SK-N-SH (cell line): ENCODE results near the gene OR51D1. TPM values are rescaled to one million over a fixed set of nuclear protein-coding genes. Genes with fewer than 3 reads are reported as not detected.

Source experiments
- CTCF ChIA-PET: fragments of 300-600, 350-600 bp; formaldehyde crosslinking; extraction: SDS; loops from one replicate; lab custom pipeline; 2021; lab: Yijun Ruan, JAX
- POLR2A ChIA-PET: fragments of 350-600 bp; sonication (Branson Sonifier 250); formaldehyde crosslinking; extraction: SDS; loops from one replicate; lab custom pipeline; 2020; ENCODE audit warnings: antibody characterized with exemption, inconsistent platforms; lab: Yijun Ruan, JAX
- DNase-seq: peaks from one replicate; pipeline ENCODE4 v3.0.0; 2012
- H2AFZ ChIP-seq: fragments of 200-600 bp; sonication (generic); 2 replicates; pipeline ENCODE4 v1.8.1; 2016; ENCODE audit warnings: antibody characterized with exemption, mild to moderate bottlenecking, low read depth
- H3F3A ChIP-seq: fragments of 200-600 bp; sonication (generic); replicated peaks from 2 replicates; pipeline ENCODE3; 2016; ENCODE audit warnings: antibody characterized with exemption, mild to moderate bottlenecking; ENCODE audit not compliant: insufficient read depth
- H3K27ac ChIP-seq, 2 experiments: fragments of 200-500 bp in 1 of 2; fragments of 200-600 bp in 1 of 2; sonication (Bioruptor generic) in 1 of 2; sonication (generic), shearing (Covaris generic) in 1 of 2; 2 replicates each; pipeline versions ENCODE4 v1.5.1 to v1.6.1; 2014 to 2016; ENCODE audit warnings: low read depth in 2 of 2, inconsistent platforms in 1 of 2, low read length in 1 of 2, mild to moderate bottlenecking in 1 of 2, mixed read lengths in 1 of 2
- H3K27me3 ChIP-seq: fragments of 200-600 bp; sonication (generic), shearing (Covaris generic); 2 replicates; pipeline ENCODE4 v1.6.1; 2016; ENCODE audit warnings: mixed run types; ENCODE audit not compliant: insufficient read depth
- H3K36me3 ChIP-seq, 2 experiments: fragments of 200-500 bp in 1 of 2; fragments of 200-600 bp in 1 of 2; sonication (Bioruptor generic) in 1 of 2; sonication (generic) in 1 of 2; replicated peaks in 1 of 2; 2 replicates each; pipeline versions ENCODE3 to v1.5.1; 2014 to 2016; ENCODE audit warnings: low read length in 1 of 2, mild to moderate bottlenecking in 1 of 2; ENCODE audit not compliant: insufficient read depth in 2 of 2, control insufficient read depth in 1 of 2
- H3K4me1 ChIP-seq, 2 experiments: fragments of 200-500 bp in 1 of 2; fragments of 200-600 bp in 1 of 2; sonication (Bioruptor generic) in 1 of 2; sonication (generic), shearing (Covaris generic) in 1 of 2; 2 replicates each; pipeline versions ENCODE4 v1.5.1 to v1.6.1; 2014 to 2016; ENCODE audit warnings: low read depth in 1 of 2, low read length in 1 of 2, mixed run types in 1 of 2; ENCODE audit not compliant: insufficient read depth in 2 of 2, control insufficient read depth in 1 of 2
- H3K4me2 ChIP-seq: fragments of 200-600 bp; sonication (generic), shearing (Covaris generic); 2 replicates; pipeline ENCODE4 v1.6.1; 2017; ENCODE audit warnings: mixed run types
- H3K4me3 ChIP-seq, 2 experiments: fragments of 200-500 bp in 1 of 2; fragments of 200-600 bp in 1 of 2; sonication (Bioruptor generic) in 1 of 2; sonication (generic), shearing (Covaris generic) in 1 of 2; 2 replicates each; pipeline versions ENCODE4 v1.5.1 to v1.8.1; 2014 to 2016; ENCODE audit warnings: low read depth in 2 of 2, inconsistent platforms in 1 of 2, low read length in 1 of 2, mild to moderate bottlenecking in 1 of 2, mixed read lengths in 1 of 2, moderate library complexity in 1 of 2
- H3K79me2 ChIP-seq: fragments of 200-600 bp; sonication (generic); 2 replicates; pipeline ENCODE4 v1.8.1; 2017; ENCODE audit warnings: mild to moderate bottlenecking; ENCODE audit not compliant: insufficient read depth
- H3K9ac ChIP-seq: fragments of 200-600 bp; sonication (generic); 2 replicates; pipeline ENCODE4 v1.6.1; 2017; ENCODE audit warnings: mixed run types
- H3K9me2 ChIP-seq: fragments of 200-600 bp; sonication (generic); 2 replicates; pipeline ENCODE4 v1.6.1; 2017; ENCODE audit warnings: mixed run types
- H3K9me3 ChIP-seq: fragments of 200-600 bp; sonication (generic); 2 replicates; pipeline ENCODE4 v1.6.1; 2017; ENCODE audit warnings: mixed run types, mild to moderate bottlenecking, moderate library complexity
- H4K20me1 ChIP-seq: fragments of 200-600 bp; sonication (generic); 2 replicates; pipeline ENCODE4 v1.6.1; 2017; ENCODE audit warnings: mild to moderate bottlenecking, mixed run types; ENCODE audit not compliant: insufficient read depth
- ELF1 ChIP-seq: IDR thresholded peaks from 2 replicates; pipeline ENCODE4 v1.4.0; 2012
- FOSL2 ChIP-seq: IDR thresholded peaks from 2 replicates; pipeline ENCODE4 v1.4.0; 2012; ENCODE audit warnings: low read depth, mild to moderate bottlenecking, moderate library complexity, borderline replicate concordance
- GATA2 ChIP-seq: sonication (generic); formaldehyde crosslinking; IDR thresholded peaks from 2 replicates; pipeline ENCODE4 v1.5.0; 2020; ENCODE audit warnings: mild to moderate bottlenecking, missing genetic modification reagents
- MXI1 ChIP-seq: IDR thresholded peaks from 2 replicates; pipeline ENCODE4 v1.6.1; 2012; ENCODE audit warnings: mild to moderate bottlenecking, low read depth, low read length, improper control_type of control experiment
- NFIC ChIP-seq: IDR thresholded peaks from 2 replicates; pipeline ENCODE4 v1.4.0; 2012; ENCODE audit warnings: borderline replicate concordance
- NRF1 ChIP-seq: IDR thresholded peaks from 2 replicates; pipeline ENCODE4 v1.6.1; 2012; ENCODE audit warnings: low read depth, mild to moderate bottlenecking, low read length
- RCOR1 ChIP-seq: fragments of 150-350 bp; IDR thresholded peaks from 2 replicates; pipeline ENCODE4 v1.6.1; 2017; ENCODE audit warnings: antibody characterized with exemption, low read length
- RFX5 ChIP-seq: IDR thresholded peaks from 2 replicates; pipeline ENCODE4 v1.6.1; 2012; ENCODE audit warnings: mild to moderate bottlenecking, improper control_type of control experiment, low read length
- RXRA ChIP-seq: IDR thresholded peaks from 2 replicates; pipeline ENCODE4 v1.4.0; 2012; ENCODE audit warnings: low read depth, mild to moderate bottlenecking, borderline replicate concordance
- TCF12 ChIP-seq: IDR thresholded peaks from 2 replicates; pipeline ENCODE4 v1.4.0; 2012
- YY1 ChIP-seq: IDR thresholded peaks from 2 replicates; pipeline ENCODE4 v1.4.0; 2012; ENCODE audit warnings: low read depth, mild to moderate bottlenecking
- WGBS: methylation state at CpG from one replicate; pipeline ENCODE4 v1.1.6; 2017; ENCODE audit warnings: low lambda C conversion rate; 5-methylcytosine and 5-hydroxymethylcytosine counted together
- polyA plus RNA-seq, 3 experiments: library from polyadenylated mRNA; depleted of rRNA; stranded (reverse); fragments of >200 nt; gene quantifications; 2 replicates each; pipeline ENCODE4 v1.2.3, GENCODE V29; 2012
- TF ChIP-seq, protein P1 (sequence below): IDR thresholded peaks from 2 replicates; pipeline ENCODE4 v1.4.0; 2012; ENCODE audit warnings: low read depth
- TF ChIP-seq, protein P2 (sequence below): fragments of 200-600 bp; sonication (generic); IDR thresholded peaks from 2 replicates; pipeline ENCODE4 v1.6.1; 2017; ENCODE audit warnings: antibody characterized with exemption, mild to moderate bottlenecking, moderate library complexity
- TF ChIP-seq, protein P3 (sequence below): IDR thresholded peaks from 2 replicates; pipeline ENCODE4 v1.4.0; 2012; ENCODE audit warnings: low read depth, borderline replicate concordance

OR51D1 gene
- polyA plus RNA-seq, 1 of the 3 experiments (the other 2 are of a cell fraction), result not detected

DNA sequence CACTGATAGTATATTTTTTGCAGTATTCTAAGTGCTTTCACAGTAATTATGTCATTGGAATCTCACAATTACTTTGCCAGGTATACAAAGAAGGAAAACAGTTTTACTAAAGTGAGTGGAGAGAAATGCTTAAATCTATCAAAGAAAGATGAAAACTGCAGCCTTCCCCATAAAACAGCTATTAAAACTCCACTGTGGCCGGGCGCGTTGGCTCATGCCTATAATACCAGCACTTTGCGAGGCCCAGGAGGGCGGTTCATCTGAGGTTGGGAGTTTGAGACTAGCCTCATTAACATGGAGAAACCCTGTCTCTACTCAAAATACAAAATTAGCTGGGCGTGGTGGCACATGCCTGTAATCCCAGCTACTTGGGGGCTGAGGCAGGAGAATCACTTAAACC lies 25.6 kb downstream of the OR51D1 start:
- no peaks in the 10 kb centered on the region for H3K36me3 ChIP-seq
- CTCF ChIA-PET, result no interaction called here
- no peak for TF ChIP-seq NFIC
- TF ChIP-seq ELF1, result no peak
- no peak for TF ChIP-seq NRF1
- no peak for TF ChIP-seq RCOR1
- TF ChIP-seq MXI1, result no peak
- no peak for TF ChIP-seq GATA2 (CRISPR knock-in tag)
- TF ChIP-seq YY1, result no peak
- TF ChIP-seq, protein P1, sequence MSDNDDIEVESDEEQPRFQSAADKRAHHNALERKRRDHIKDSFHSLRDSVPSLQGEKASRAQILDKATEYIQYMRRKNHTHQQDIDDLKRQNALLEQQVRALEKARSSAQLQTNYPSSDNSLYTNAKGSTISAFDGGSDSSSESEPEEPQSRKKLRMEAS, result no peak
- no peak for TF ChIP-seq RXRA
- TF ChIP-seq FOSL2, result no peak
- no peak for TF ChIP-seq TCF12

DNA sequence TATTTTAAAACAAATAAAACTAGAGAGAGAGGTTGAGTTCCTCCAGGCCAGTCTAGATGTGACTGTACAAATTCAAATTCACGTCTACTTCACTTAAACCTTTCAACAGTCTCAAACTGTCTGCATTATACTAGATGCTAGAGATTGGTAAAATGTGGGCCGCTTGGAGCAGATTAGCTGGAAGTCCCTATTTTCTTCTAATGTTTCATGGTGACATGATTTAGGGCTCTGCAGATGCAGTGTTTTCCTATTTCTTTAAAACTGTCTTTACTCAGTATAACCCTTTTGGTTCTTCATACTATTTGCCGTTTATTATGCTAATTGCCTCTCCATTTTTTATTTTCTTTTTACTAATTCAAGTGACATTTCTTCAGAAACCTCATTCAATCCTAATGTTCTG lies 26.9 kb downstream of the OR51D1 start:
- Histone ChIP-seq H3K4me1 (no peaks in the 10 kb centered on the region), H4K20me1 (no peaks in the 10 kb centered on the region), H3K9me3 (no peaks in the 10 kb centered on the region), H3K9ac (no peak overlapping the region), H2AFZ (no peak overlapping the region), H3K36me3 (no peaks in the 10 kb centered on the region), H3K27me3 (peaks cover 16% of the 10 kb centered on the region; the same call in 1 of the 2 replicates), H3K4me2 (no peak overlapping the region), H3K27ac (no peak overlapping the region), H3F3A (no peaks in the 10 kb centered on the region), H3K79me2 (no peaks in the 10 kb centered on the region), H3K4me3 (no peak overlapping the region), H3K9me2 (no peaks in the 10 kb centered on the region)
- DNase-seq, result no peak
- TF ChIP-seq NFIC (no peak), RFX5 (no peak)
- TF ChIP-seq, protein P2, sequence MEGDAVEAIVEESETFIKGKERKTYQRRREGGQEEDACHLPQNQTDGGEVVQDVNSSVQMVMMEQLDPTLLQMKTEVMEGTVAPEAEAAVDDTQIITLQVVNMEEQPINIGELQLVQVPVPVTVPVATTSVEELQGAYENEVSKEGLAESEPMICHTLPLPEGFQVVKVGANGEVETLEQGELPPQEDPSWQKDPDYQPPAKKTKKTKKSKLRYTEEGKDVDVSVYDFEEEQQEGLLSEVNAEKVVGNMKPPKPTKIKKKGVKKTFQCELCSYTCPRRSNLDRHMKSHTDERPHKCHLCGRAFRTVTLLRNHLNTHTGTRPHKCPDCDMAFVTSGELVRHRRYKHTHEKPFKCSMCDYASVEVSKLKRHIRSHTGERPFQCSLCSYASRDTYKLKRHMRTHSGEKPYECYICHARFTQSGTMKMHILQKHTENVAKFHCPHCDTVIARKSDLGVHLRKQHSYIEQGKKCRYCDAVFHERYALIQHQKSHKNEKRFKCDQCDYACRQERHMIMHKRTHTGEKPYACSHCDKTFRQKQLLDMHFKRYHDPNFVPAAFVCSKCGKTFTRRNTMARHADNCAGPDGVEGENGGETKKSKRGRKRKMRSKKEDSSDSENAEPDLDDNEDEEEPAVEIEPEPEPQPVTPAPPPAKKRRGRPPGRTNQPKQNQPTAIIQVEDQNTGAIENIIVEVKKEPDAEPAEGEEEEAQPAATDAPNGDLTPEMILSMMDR, result no peak
- TF ChIP-seq, protein P3, sequence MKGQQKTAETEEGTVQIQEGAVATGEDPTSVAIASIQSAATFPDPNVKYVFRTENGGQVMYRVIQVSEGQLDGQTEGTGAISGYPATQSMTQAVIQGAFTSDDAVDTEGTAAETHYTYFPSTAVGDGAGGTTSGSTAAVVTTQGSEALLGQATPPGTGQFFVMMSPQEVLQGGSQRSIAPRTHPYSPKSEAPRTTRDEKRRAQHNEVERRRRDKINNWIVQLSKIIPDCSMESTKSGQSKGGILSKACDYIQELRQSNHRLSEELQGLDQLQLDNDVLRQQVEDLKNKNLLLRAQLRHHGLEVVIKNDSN, result no peak
- CTCF ChIA-PET, result no interaction called here
- 18% methylated on average over 3 of the region's 3 CpGs for WGBS
- POLR2A ChIA-PET, result no interaction called here

More for the DNA sequence above, 25.6 kb downstream of the OR51D1 start:
- Histone ChIP-seq H3K79me2 (no peaks in the 10 kb centered on the region), H2AFZ (no peak overlapping the region), H4K20me1 (no peaks in the 10 kb centered on the region), H3F3A (no peaks in the 10 kb centered on the region), H3K9ac (no peak overlapping the region), H3K4me2 (no peak overlapping the region), H3K9me3 (no peaks in the 10 kb centered on the region), H3K4me1 (no peaks in the 10 kb centered on the region), H3K27ac (no peak overlapping the region), H3K4me3 (no peak overlapping the region), H3K27me3 (peaks cover 17% of the 10 kb centered on the region; the same call in 1 of the 2 replicates), H3K9me2 (no peaks in the 10 kb centered on the region)
- 33% methylated on average over 6 of the region's 6 CpGs for WGBS
- POLR2A ChIA-PET, result no interaction called here
- DNase-seq, result no peak
